Suprapubic skin (tissue), 4 donors: Measurements from ENCODE around the gene NPAS3.

Experiments used
- CTCF ChIP-seq, 2 donors: fragments of 200-600 bp in 1 of 2; fragments of 450-650 bp in 1 of 2; sonication (generic) in 1 of 2; IDR thresholded peaks; one replicate each; pipeline ENCODE4 v1.5.1; 2016 to 2019; ENCODE audit warnings: antibody characterized with exemption in 2 of 2, mild to moderate bottlenecking in 1 of 2, moderate library complexity in 1 of 2
- EP300 ChIP-seq: sonication (generic); formaldehyde crosslinking; IDR thresholded peaks from one replicate; pipeline ENCODE4 v1.6.1; 2017; ENCODE audit warnings: antibody characterized with exemption
- POLR2A ChIP-seq, 2 donors: fragments of 450-650 bp; IDR thresholded peaks; one replicate each; pipeline ENCODE4 v1.6.1; 2017; ENCODE audit warnings: antibody characterized with exemption in 2 of 2, mild to moderate bottlenecking in 2 of 2, moderate library complexity in 2 of 2
- POLR2AphosphoS5 ChIP-seq, 3 donors: sonication (generic); formaldehyde crosslinking; IDR thresholded peaks; one replicate each; pipeline ENCODE4 v1.6.1; 2017; ENCODE audit warnings: antibody characterized with exemption in 3 of 3

DNA sequence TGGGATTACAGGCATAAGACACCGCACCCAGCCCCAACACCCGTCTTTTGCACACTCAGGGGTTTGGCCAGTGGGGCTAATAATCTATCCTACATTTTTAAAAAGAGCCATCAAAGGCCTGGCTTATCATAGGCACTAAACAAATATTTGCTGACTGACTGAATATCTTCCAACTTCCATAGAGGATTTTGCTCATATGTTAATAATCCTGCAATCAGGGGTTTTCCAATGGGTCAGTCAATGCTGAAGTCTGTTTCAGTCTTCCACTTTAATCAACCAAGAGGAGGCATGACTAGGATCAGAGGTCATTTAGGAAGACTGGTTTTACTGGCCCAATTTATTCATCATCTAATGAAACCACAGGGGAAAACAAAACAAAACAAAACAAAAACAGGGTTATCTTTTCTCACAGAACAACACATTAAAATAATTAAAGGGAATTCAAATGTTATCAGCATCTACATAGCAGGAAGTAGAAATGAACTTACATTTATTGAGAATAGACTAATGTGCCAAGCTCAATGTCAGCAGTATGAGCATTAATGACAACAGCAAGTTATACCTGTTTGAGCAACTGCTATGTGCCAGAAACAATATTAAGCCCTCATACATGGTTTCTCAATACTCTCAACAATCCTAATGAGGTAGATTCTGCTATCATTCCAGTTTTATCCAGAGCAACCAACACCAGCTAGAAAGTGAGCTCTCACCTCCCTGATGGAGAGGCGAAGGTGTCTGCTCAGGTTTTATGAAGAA is 640.0 kb downstream of the NPAS3 start:
- TF ChIP-seq POLR2A (IDR thresholded peaks at IDR 0.05) (no peak), CTCF (IDR thresholded peaks at IDR 0.05) (no peak), EP300 (no peak), POLR2AphosphoS5 (IDR thresholded peaks at IDR 0.05) (no peak)
